Measurements from ENCODE around the gene CCDC112. TPM values are rescaled to one million over a fixed set of nuclear protein-coding genes. Genes with fewer than 3 reads are reported as not detected.
A peak's percentile ranks its signal among the peaks of the same experiment; 100 is the strongest.

The CCDC112 gene
- total and polyA plus RNA-seq, 9 of the 15 experiments (the other 6 are each of a cell fraction or from before 2014, with no cell fraction given), result 3.3 to 15.3 (median 7.4) TPM

DNA sequence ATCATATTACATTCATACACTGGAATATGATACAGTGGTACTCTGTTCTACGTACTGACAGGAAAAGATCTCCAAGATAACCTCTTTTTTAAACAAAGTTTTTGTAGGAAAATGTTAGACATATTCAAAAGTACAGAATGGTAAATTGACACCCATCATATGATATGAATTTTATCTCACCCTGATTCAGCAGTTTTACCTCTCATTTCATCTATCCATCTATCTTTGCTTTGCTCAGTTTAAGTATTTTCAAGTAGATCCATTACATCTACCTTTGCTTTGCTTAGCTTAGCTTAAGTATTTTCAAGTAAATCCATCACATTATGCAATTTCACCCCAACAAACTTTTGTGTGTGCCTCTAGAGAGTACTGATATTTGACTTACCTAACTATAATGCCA, 14.3 kb downstream of the CCDC112 start (continued):
- TF ChIP-seq, protein P1, sequence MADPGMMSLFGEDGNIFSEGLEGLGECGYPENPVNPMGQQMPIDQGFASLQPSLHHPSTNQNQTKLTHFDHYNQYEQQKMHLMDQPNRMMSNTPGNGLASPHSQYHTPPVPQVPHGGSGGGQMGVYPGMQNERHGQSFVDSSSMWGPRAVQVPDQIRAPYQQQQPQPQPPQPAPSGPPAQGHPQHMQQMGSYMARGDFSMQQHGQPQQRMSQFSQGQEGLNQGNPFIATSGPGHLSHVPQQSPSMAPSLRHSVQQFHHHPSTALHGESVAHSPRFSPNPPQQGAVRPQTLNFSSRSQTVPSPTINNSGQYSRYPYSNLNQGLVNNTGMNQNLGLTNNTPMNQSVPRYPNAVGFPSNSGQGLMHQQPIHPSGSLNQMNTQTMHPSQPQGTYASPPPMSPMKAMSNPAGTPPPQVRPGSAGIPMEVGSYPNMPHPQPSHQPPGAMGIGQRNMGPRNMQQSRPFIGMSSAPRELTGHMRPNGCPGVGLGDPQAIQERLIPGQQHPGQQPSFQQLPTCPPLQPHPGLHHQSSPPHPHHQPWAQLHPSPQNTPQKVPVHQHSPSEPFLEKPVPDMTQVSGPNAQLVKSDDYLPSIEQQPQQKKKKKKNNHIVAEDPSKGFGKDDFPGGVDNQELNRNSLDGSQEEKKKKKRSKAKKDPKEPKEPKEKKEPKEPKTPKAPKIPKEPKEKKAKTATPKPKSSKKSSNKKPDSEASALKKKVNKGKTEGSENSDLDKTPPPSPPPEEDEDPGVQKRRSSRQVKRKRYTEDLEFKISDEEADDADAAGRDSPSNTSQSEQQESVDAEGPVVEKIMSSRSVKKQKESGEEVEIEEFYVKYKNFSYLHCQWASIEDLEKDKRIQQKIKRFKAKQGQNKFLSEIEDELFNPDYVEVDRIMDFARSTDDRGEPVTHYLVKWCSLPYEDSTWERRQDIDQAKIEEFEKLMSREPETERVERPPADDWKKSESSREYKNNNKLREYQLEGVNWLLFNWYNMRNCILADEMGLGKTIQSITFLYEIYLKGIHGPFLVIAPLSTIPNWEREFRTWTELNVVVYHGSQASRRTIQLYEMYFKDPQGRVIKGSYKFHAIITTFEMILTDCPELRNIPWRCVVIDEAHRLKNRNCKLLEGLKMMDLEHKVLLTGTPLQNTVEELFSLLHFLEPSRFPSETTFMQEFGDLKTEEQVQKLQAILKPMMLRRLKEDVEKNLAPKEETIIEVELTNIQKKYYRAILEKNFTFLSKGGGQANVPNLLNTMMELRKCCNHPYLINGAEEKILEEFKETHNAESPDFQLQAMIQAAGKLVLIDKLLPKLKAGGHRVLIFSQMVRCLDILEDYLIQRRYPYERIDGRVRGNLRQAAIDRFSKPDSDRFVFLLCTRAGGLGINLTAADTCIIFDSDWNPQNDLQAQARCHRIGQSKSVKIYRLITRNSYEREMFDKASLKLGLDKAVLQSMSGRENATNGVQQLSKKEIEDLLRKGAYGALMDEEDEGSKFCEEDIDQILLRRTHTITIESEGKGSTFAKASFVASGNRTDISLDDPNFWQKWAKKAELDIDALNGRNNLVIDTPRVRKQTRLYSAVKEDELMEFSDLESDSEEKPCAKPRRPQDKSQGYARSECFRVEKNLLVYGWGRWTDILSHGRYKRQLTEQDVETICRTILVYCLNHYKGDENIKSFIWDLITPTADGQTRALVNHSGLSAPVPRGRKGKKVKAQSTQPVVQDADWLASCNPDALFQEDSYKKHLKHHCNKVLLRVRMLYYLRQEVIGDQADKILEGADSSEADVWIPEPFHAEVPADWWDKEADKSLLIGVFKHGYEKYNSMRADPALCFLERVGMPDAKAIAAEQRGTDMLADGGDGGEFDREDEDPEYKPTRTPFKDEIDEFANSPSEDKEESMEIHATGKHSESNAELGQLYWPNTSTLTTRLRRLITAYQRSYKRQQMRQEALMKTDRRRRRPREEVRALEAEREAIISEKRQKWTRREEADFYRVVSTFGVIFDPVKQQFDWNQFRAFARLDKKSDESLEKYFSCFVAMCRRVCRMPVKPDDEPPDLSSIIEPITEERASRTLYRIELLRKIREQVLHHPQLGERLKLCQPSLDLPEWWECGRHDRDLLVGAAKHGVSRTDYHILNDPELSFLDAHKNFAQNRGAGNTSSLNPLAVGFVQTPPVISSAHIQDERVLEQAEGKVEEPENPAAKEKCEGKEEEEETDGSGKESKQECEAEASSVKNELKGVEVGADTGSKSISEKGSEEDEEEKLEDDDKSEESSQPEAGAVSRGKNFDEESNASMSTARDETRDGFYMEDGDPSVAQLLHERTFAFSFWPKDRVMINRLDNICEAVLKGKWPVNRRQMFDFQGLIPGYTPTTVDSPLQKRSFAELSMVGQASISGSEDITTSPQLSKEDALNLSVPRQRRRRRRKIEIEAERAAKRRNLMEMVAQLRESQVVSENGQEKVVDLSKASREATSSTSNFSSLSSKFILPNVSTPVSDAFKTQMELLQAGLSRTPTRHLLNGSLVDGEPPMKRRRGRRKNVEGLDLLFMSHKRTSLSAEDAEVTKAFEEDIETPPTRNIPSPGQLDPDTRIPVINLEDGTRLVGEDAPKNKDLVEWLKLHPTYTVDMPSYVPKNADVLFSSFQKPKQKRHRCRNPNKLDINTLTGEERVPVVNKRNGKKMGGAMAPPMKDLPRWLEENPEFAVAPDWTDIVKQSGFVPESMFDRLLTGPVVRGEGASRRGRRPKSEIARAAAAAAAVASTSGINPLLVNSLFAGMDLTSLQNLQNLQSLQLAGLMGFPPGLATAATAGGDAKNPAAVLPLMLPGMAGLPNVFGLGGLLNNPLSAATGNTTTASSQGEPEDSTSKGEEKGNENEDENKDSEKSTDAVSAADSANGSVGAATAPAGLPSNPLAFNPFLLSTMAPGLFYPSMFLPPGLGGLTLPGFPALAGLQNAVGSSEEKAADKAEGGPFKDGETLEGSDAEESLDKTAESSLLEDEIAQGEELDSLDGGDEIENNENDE (IDR thresholded peaks at IDR 0.05; ENCODE audit: low read depth, low read length), result no peak
- no peak for TF ChIP-seq SP2 (IDR thresholded peaks at IDR 0.05; ENCODE audit: extremely low read depth, low read depth, low read length, poor library complexity, severe bottlenecking)
- TF ChIP-seq, protein P2, sequence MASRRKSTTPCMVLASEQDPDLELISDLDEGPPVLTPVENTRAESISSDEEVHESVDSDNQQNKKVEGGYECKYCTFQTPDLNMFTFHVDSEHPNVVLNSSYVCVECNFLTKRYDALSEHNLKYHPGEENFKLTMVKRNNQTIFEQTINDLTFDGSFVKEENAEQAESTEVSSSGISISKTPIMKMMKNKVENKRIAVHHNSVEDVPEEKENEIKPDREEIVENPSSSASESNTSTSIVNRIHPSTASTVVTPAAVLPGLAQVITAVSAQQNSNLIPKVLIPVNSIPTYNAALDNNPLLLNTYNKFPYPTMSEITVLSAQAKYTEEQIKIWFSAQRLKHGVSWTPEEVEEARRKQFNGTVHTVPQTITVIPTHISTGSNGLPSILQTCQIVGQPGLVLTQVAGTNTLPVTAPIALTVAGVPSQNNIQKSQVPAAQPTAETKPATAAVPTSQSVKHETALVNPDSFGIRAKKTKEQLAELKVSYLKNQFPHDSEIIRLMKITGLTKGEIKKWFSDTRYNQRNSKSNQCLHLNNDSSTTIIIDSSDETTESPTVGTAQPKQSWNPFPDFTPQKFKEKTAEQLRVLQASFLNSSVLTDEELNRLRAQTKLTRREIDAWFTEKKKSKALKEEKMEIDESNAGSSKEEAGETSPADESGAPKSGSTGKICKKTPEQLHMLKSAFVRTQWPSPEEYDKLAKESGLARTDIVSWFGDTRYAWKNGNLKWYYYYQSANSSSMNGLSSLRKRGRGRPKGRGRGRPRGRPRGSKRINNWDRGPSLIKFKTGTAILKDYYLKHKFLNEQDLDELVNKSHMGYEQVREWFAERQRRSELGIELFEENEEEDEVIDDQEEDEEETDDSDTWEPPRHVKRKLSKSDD (conservative IDR thresholded peaks at IDR 0.05; ENCODE audit: low read length), result no peak
- no peak for TF ChIP-seq NR2C2 (CRISPR knock-in tag; IDR thresholded peaks at IDR 0.05)
- no peak for TF ChIP-seq NR2C2 (tag; IDR thresholded peaks at IDR 0.05)
- peak; percentile 55; the same call in 1 of the 2 replicates for TF ChIP-seq C11orf30 (IDR thresholded peaks at IDR 0.05; ENCODE audit: low read depth)
- no peak for TF ChIP-seq ZNF212 (CRISPR knock-in tag; IDR thresholded peaks at IDR 0.05)
- TF ChIP-seq, protein P3, sequence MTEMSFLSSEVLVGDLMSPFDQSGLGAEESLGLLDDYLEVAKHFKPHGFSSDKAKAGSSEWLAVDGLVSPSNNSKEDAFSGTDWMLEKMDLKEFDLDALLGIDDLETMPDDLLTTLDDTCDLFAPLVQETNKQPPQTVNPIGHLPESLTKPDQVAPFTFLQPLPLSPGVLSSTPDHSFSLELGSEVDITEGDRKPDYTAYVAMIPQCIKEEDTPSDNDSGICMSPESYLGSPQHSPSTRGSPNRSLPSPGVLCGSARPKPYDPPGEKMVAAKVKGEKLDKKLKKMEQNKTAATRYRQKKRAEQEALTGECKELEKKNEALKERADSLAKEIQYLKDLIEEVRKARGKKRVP (CRISPR knock-in tag; IDR thresholded peaks at IDR 0.05), result no peak
- no peak for TF ChIP-seq ZNF444 (CRISPR knock-in tag; IDR thresholded peaks at IDR 0.05)
- TF ChIP-seq MAFG (tag; conservative IDR thresholded peaks at IDR 0.05), result peak; percentile 64
- no peak for TF ChIP-seq ZBTB7A (IDR thresholded peaks at IDR 0.05; ENCODE audit: borderline replicate concordance, control insufficient read depth, low read depth, low read length)
- no peak for TF ChIP-seq HOXB6 (CRISPR knock-in tag; IDR thresholded peaks at IDR 0.05; ENCODE audit: borderline replicate concordance)
- TF ChIP-seq ZNF551 (CRISPR knock-in tag; IDR thresholded peaks at IDR 0.05), result no peak

Measured in K562 (cell line).